ENCODE measurements around the gene TIE1.

DNA sequence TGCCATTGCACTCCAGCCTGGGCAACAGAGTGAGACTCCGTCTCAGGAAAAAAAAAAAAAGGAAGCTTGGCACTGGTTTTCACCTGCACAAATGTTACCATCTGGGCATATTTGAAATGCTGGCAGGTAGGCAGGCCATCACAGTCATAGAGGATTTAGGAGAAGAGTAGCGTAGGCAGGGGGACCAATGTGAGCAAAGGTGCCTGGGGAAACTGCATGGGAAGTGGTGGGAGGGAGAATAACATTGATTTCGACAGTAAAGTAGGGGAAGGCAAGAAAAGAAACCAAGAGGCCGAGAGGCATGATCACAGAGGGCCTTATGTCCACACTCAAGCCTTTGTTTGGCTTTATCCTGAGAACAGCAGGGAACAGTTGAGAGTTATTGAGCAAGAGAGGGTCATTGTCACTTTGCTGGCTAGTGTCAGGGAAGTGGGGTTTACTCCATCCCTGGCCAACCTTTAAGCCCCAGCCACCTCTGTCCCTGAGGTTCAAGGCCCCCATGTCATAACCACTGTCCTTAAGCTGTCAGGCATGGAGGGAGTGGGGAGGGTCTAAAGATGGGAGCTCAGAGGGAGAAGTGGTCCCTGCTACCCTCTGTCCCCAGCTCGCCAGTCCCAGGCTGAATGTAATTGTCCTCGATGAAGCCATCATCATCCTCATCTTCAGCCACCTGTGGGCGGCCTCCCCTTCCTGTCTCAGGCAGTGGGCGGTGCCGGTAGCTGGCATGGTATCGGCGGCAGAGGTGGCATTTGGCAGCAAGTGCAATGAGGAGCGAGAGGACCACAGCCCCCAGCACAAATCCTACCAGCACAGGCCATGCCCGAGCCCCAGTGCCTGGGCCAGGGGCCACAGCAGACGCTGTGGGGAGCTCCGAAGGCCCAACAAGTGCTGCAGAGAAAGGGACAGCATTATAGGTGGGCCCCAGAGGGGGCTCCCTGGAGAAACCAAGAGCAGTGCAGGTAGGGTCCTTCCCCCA, 18.3 kb upstream of the TIE1 start:
- TF ChIP-seq POLR2A (IDR thresholded peaks at IDR 0.05) (no peak), CTCF (IDR thresholded peaks at IDR 0.05) (no peak)

Measured in Peyer's patch (tissue), 4 donors.